RWPE2 (cell line): ENCODE measurements around the gene SLC26A3.

Experiments used
- ATAC-seq: fragments of 200-7000 bp; cut with Tn5 transposase; 3 replicates; pipeline ENCODE4 v1.9.1; 2021; ENCODE audit warnings: low read depth
- DNase-seq: peaks from one replicate; pipeline ENCODE4 v3.0.0-alpha.2; 2020; ENCODE audit warnings: low spot score
- H3K27ac ChIP-seq: fragments of 450-650 bp; 2 replicates; pipeline ENCODE4 v1.5.1; 2017; ENCODE audit warnings: mild to moderate bottlenecking; ENCODE audit not compliant: poor library complexity, severe bottlenecking
- H3K27me3 ChIP-seq: fragments of 250-450 bp; sonication (Bioruptor Pico); 2 replicates; pipeline ENCODE4 v1.5.1; 2021; ENCODE audit warnings: mild to moderate bottlenecking, moderate library complexity; ENCODE audit not compliant: insufficient read depth, poor library complexity, severe bottlenecking
- H3K36me3 ChIP-seq: fragments of 250-450 bp; sonication (Bioruptor Pico); 2 replicates; pipeline ENCODE4 v1.5.1; 2020; ENCODE audit warnings: low read depth, mild to moderate bottlenecking, moderate library complexity
- H3K4me1 ChIP-seq: fragments of 250-450 bp; sonication (Bioruptor Pico); 2 replicates; pipeline ENCODE4 v1.5.1; 2021; ENCODE audit warnings: mild to moderate bottlenecking, moderate library complexity; ENCODE audit not compliant: insufficient read depth, poor library complexity, severe bottlenecking
- H3K4me3 ChIP-seq: fragments of 250-450 bp; sonication (Bioruptor Pico); 2 replicates; pipeline ENCODE4 v1.5.1; 2021; ENCODE audit warnings: mild to moderate bottlenecking, moderate library complexity; ENCODE audit not compliant: severe bottlenecking
- H3K9me3 ChIP-seq: fragments of 250-450 bp; sonication (Bioruptor Pico); 2 replicates; pipeline ENCODE4 v1.5.1; 2021; ENCODE audit warnings: mild to moderate bottlenecking, moderate library complexity; ENCODE audit not compliant: severe bottlenecking
- TF ChIP-seq, protein P1 (sequence below): fragments of 450-650 bp; IDR thresholded peaks from one replicate; pipeline ENCODE4 v1.5.1; 2017; ENCODE audit warnings: mild to moderate bottlenecking, moderate library complexity; ENCODE audit not compliant: poor library complexity, severe bottlenecking

The SLC26A3 gene

DNA sequence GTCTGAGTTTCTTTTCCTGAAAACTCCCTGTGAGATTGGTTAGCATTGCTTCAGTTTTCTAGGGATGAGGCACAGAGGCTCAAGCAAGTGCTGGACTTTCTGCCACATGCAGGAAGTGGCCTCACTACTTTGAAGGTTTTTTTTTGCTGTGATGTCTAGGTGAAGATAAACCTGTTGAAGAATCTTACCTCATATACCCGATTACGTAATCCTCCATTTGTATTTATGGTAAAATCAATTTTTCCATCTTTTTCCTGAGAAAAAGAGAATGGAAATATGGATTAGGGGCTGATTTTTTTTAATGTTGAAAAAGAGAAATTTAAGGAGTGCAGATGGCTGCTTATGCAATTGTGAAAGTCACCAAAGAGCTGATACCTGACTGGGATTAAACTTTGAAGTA lies 35.6 kb downstream of the SLC26A3 start:
- Histone ChIP-seq H3K27me3 (no peaks in the 10 kb centered on the region), H3K36me3 (no peaks in the 10 kb centered on the region), H3K9me3 (no peaks in the 10 kb centered on the region), H3K27ac (no peak overlapping the region), H3K4me3 (no peak overlapping the region), H3K4me1 (no peaks in the 10 kb centered on the region)
- TF ChIP-seq, protein P1, sequence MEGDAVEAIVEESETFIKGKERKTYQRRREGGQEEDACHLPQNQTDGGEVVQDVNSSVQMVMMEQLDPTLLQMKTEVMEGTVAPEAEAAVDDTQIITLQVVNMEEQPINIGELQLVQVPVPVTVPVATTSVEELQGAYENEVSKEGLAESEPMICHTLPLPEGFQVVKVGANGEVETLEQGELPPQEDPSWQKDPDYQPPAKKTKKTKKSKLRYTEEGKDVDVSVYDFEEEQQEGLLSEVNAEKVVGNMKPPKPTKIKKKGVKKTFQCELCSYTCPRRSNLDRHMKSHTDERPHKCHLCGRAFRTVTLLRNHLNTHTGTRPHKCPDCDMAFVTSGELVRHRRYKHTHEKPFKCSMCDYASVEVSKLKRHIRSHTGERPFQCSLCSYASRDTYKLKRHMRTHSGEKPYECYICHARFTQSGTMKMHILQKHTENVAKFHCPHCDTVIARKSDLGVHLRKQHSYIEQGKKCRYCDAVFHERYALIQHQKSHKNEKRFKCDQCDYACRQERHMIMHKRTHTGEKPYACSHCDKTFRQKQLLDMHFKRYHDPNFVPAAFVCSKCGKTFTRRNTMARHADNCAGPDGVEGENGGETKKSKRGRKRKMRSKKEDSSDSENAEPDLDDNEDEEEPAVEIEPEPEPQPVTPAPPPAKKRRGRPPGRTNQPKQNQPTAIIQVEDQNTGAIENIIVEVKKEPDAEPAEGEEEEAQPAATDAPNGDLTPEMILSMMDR: no peak
- ATAC-seq: no peak
- no peak for DNase-seq

DNA sequence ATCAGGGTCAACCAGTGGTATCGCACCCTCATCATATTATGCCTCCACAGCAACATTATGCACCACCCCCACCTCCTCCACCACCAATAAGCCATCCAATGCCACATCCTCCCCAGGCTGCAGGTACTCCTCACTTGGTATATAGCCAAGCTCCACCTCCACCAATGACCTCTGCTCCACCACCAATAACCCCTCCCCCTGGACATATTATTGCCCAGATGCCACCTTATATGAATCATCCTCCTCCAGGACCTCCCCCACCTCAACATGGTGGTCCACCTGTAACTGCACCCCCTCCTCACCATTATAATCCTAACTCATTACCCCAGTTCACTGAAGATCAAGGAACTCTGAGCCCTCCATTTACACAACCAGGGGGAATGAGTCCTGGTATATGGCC lies 44.4 kb downstream of the SLC26A3 start:
- DNase-seq (no peak), ATAC-seq (no peak)
- peaks cover under 1% of the 10 kb centered on the region for H3K9me3 ChIP-seq
- H3K27me3 ChIP-seq: no peaks in the 10 kb centered on the region
- no peaks in the 10 kb centered on the region for H3K4me1 ChIP-seq
- peaks cover 65% of the 10 kb centered on the region for H3K36me3 ChIP-seq
- H3K4me3 ChIP-seq: no peak overlapping the region
- no peak overlapping the region for H3K27ac ChIP-seq
- TF ChIP-seq, protein P1: no peak

DNA sequence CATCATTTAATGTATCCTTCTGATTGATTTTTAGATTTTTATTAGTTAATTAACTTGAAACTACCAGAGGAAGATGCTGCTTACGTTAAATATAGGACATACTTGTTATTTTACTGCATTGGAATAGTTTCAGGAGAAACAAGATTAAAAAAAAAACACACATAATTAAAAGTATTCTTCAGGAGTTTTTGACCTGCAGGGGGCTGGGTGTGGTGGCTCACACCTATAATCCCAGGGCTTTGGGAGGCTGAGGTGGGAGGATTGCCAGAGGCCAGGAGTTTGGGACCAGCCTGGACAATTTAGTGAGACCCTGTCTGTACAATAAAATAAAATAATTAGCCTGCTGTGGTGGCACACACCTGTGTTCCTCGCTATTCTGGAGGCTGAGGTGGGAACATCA lies 48.4 kb downstream of the SLC26A3 start:
- Histone ChIP-seq H3K9me3 (peaks cover 2% of the 10 kb centered on the region), H3K4me1 (no peaks in the 10 kb centered on the region), H3K27me3 (no peaks in the 10 kb centered on the region), H3K36me3 (peaks cover 96% of the 10 kb centered on the region), H3K27ac (no peak overlapping the region), H3K4me3 (no peak overlapping the region)
- TF ChIP-seq, protein P1: no peak
- no peak for ATAC-seq
- no peak for DNase-seq

DNA sequence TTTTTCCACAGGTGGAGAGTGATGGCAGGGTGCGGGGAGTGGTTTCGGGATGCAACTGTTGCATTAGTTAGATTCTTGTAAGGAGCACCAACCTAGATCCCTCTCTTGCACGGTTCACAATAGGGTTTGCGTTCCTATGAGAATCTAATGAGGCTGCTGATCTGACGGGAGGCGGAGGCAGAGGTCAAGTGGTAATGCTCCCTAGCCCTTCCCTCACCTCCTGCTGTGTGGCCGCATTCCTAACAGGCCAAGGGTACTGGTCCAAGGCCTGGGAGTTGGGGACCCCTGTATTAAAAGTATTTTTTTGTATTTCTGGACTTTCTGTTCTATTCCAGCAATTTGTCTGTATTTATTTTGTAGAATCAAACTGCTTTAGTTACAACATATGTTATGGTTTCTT lies 51.9 kb downstream of the SLC26A3 start:
- no peaks in the 10 kb centered on the region for H3K27me3 ChIP-seq

DNA sequence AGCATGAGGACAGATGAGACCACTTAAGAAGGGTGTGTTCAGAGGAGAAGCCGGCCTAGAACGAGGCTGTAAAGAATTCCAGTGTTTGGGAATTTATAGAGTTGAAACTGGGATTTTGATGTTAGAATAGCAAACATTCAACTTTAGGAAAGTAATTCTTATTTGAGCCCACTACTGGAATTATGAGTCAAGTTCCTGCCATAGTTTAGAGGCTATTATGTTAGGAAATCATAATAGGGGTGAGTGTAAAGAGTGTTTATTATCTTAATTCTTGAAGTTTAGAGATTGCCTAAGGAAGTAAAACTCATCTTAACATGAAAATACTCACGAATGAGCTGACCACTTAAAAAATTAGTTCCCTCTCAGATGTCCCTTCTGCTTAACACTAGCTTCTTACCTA lies 57.0 kb downstream of the SLC26A3 start:
- peaks cover 41% of the 10 kb centered on the region for H3K36me3 ChIP-seq
- H3K27ac ChIP-seq: no peak overlapping the region
- H3K4me3 ChIP-seq: no peak overlapping the region
- no peak for DNase-seq
- TF ChIP-seq, protein P1: no peak
- H3K27me3 ChIP-seq: no peaks in the 10 kb centered on the region
- ATAC-seq: no peak
- H3K4me1 ChIP-seq: peaks cover 18% of the 10 kb centered on the region
- H3K9me3 ChIP-seq: no peaks in the 10 kb centered on the region

More for the DNA sequence above, 51.9 kb downstream of the SLC26A3 start:
- H3K36me3 ChIP-seq: peaks cover 90% of the 10 kb centered on the region
- peaks cover 4% of the 10 kb centered on the region for H3K4me1 ChIP-seq
- H3K4me3 ChIP-seq: no peak overlapping the region
- H3K9me3 ChIP-seq: peaks cover 2% of the 10 kb centered on the region
- TF ChIP-seq, protein P1: no peak
- DNase-seq (no peak), ATAC-seq (no peak)
- no peak overlapping the region for H3K27ac ChIP-seq
